IMR-90 (cell line): ENCODE data around the gene SAMSN1. TPM values are rescaled to one million over a fixed set of nuclear protein-coding genes. Genes with fewer than 3 reads are reported as not detected.

ENCODE experiments used
- ATAC-seq: fragments of 200-7000 bp; cut with Tn5 transposase; 2 replicates; pipeline ENCODE4 v1.9.1; 2020; ENCODE audit warnings: low read depth, mild to moderate bottlenecking, moderate library complexity
- BruUV-seq: library from RNA; stranded (reverse); fragments of 400-500 nt; replicated peaks from 2 replicates; lab custom pipeline; 2021; lab: Mats Ljungman, UMichigan
- CTCF ChIA-PET: fragments of 300-600 bp; formaldehyde crosslinking; extraction: SDS; loops from one replicate; lab custom pipeline; 2021; ENCODE audit warnings: antibody characterized with exemption; lab: Yijun Ruan, JAX
- POLR2A ChIA-PET: fragments of 300-600 bp; sonication (Branson Sonifier 250); formaldehyde crosslinking; loops from one replicate; lab custom pipeline; 2022; ENCODE audit warnings: antibody characterized with exemption; ENCODE audit not compliant: unreplicated experiment; lab: Charles Lee
- DNase-seq: peaks from one replicate; pipeline ENCODE4 v3.0.0; 2013
- H2AFZ ChIP-seq: replicated peaks from 2 replicates; pipeline ENCODE3; 2013; ENCODE audit warnings: low read length, mild to moderate bottlenecking; ENCODE audit not compliant: poor library complexity
- H2AK5ac ChIP-seq: 2 replicates; pipeline ENCODE4 v1.6.1; 2013; ENCODE audit warnings: low read depth, low read length, inconsistent platforms
- H2AK9ac ChIP-seq: replicated peaks from 2 replicates; pipeline ENCODE3; 2013; ENCODE audit warnings: mild to moderate bottlenecking, low read depth, low read length, moderate library complexity; ENCODE audit not compliant: poor library complexity
- H2BK120ac ChIP-seq: 2 replicates; pipeline ENCODE4 v1.6.1; 2013; ENCODE audit warnings: low read depth, low read length, inconsistent platforms
- H2BK15ac ChIP-seq: 3 replicates; pipeline ENCODE4 v1.6.1; 2013; ENCODE audit warnings: low read depth, low read length, inconsistent platforms
- H2BK20ac ChIP-seq: 2 replicates; pipeline ENCODE4 v1.6.1; 2013; ENCODE audit warnings: low read depth, mild to moderate bottlenecking, inconsistent platforms, low read length, moderate library complexity
- H2BK5ac ChIP-seq: 2 replicates; pipeline ENCODE4 v1.6.1; 2013; ENCODE audit warnings: mild to moderate bottlenecking, low read depth, low read length, inconsistent platforms; ENCODE audit not compliant: poor library complexity, severe bottlenecking
- H3K14ac ChIP-seq: replicated peaks from 2 replicates; pipeline ENCODE4 v1.6.1; 2013; ENCODE audit warnings: low read depth, low read length, inconsistent platforms
- H3K18ac ChIP-seq: 2 replicates; pipeline ENCODE4 v1.6.1; 2013; ENCODE audit warnings: low read depth, low read length, control low read depth
- H3K23ac ChIP-seq: 2 replicates; pipeline ENCODE4 v1.6.1; 2013; ENCODE audit warnings: low read depth, low read length, inconsistent platforms
- H3K27ac ChIP-seq: 2 replicates; pipeline ENCODE4 v1.5.1; 2013; ENCODE audit warnings: mild to moderate bottlenecking, control low read depth, low read length; ENCODE audit not compliant: insufficient read depth
- H3K27me3 ChIP-seq: 2 replicates; pipeline ENCODE4 v1.6.1; 2013; ENCODE audit warnings: low read length; ENCODE audit not compliant: control insufficient read depth, insufficient read depth
- H3K36me3 ChIP-seq: 2 replicates; pipeline ENCODE4 v1.6.1; 2013; ENCODE audit warnings: low read length, mixed read lengths; ENCODE audit not compliant: control insufficient read depth, insufficient read depth
- H3K4ac ChIP-seq: 2 replicates; pipeline ENCODE4 v1.6.1; 2013; ENCODE audit warnings: low read depth, low read length, inconsistent platforms
- H3K4me1 ChIP-seq: 2 replicates; pipeline ENCODE4 v1.6.1; 2013; ENCODE audit warnings: low read length, mixed read lengths; ENCODE audit not compliant: control insufficient read depth, insufficient read depth
- H3K4me2 ChIP-seq: 2 replicates; pipeline ENCODE4 v1.6.1; 2013; ENCODE audit warnings: low read depth, mild to moderate bottlenecking, control low read depth, low read length, moderate library complexity
- H3K4me3 ChIP-seq: 2 replicates; pipeline ENCODE4 v1.5.1; 2013; ENCODE audit warnings: low read depth, mild to moderate bottlenecking, control low read depth, low read length, moderate library complexity; ENCODE audit not compliant: insufficient read depth
- H3K56ac ChIP-seq: 2 replicates; pipeline ENCODE4 v1.6.1; 2013; ENCODE audit warnings: low read length, inconsistent platforms; ENCODE audit not compliant: insufficient read depth; ENCODE audit errors: extremely low read depth
- H3K79me1 ChIP-seq, 2 experiments: 2 replicates each; pipeline ENCODE4 v1.6.1; 2013; ENCODE audit warnings: low read length in 2 of 2, inconsistent platforms in 1 of 2, low read depth in 1 of 2
- H3K9ac ChIP-seq: 2 replicates; pipeline ENCODE4 v1.6.1; 2013; ENCODE audit warnings: low read depth, low read length, control low read depth
- H3K9me1 ChIP-seq: 2 replicates; pipeline ENCODE4 v1.6.1; 2013; ENCODE audit warnings: low read length, inconsistent platforms; ENCODE audit not compliant: insufficient read depth
- H3K9me3 ChIP-seq: 2 replicates; pipeline ENCODE4 v1.6.1; 2013; ENCODE audit warnings: low read length; ENCODE audit not compliant: control insufficient read depth, insufficient read depth
- H4K20me1 ChIP-seq: 2 replicates; pipeline ENCODE4 v1.6.1; 2013; ENCODE audit warnings: low read length, inconsistent platforms; ENCODE audit not compliant: insufficient read depth
- H4K5ac ChIP-seq: 2 replicates; pipeline ENCODE4 v1.6.1; 2013; ENCODE audit warnings: mild to moderate bottlenecking, low read depth, low read length, control low read depth
- H4K8ac ChIP-seq, 2 experiments: 2 replicates each; pipeline ENCODE4 v1.6.1; 2013; ENCODE audit warnings: low read depth in 2 of 2, low read length in 2 of 2, control low read depth in 1 of 2, inconsistent platforms in 1 of 2
- H4K91ac ChIP-seq: 2 replicates; pipeline ENCODE4 v1.6.1; 2013; ENCODE audit warnings: low read depth, low read length, inconsistent platforms; ENCODE audit not compliant: insufficient read depth
- CEBPB ChIP-seq: IDR thresholded peaks from 2 replicates; pipeline ENCODE4 v1.6.1; 2012; ENCODE audit warnings: low read depth, low read length, improper control_type of control experiment
- CHD1 ChIP-seq: IDR thresholded peaks from 2 replicates; pipeline ENCODE4 v1.6.1; 2012; ENCODE audit warnings: low read depth, low read length, improper control_type of control experiment
- ELK1 ChIP-seq: fragments of 150-350 bp; IDR thresholded peaks from 2 replicates; pipeline ENCODE4 v1.6.1; 2016; ENCODE audit warnings: low read depth, mild to moderate bottlenecking, low read length, moderate library complexity, borderline replicate concordance
- FOS ChIP-seq: fragments of 150-350 bp; IDR thresholded peaks from 2 replicates; pipeline ENCODE4 v1.6.1; 2016; ENCODE audit warnings: low read depth, low read length
- MAFK ChIP-seq: IDR thresholded peaks from 2 replicates; pipeline ENCODE4 v1.6.1; 2012; ENCODE audit warnings: low read depth, low read length, improper control_type of control experiment
- MAZ ChIP-seq: IDR thresholded peaks from 2 replicates; pipeline ENCODE4 v1.6.1; 2012; ENCODE audit warnings: low read depth, mild to moderate bottlenecking, low read length, improper control_type of control experiment, moderate library complexity, borderline replicate concordance
- MXI1 ChIP-seq: IDR thresholded peaks from 2 replicates; pipeline ENCODE4 v1.6.1; 2012; ENCODE audit warnings: low read depth, mild to moderate bottlenecking, low read length, moderate library complexity, borderline replicate concordance
- NFE2L2 ChIP-seq: fragments of 150-350 bp; IDR thresholded peaks from 2 replicates; pipeline ENCODE4 v1.6.1; 2016; ENCODE audit warnings: low read depth, mild to moderate bottlenecking, low read length
- POLR2A ChIP-seq: IDR thresholded peaks from 2 replicates; pipeline ENCODE4 v1.6.1; 2012; ENCODE audit warnings: mild to moderate bottlenecking, low read depth, low read length
- RAD21 ChIP-seq: IDR thresholded peaks from 2 replicates; pipeline ENCODE4 v1.6.1; 2012; ENCODE audit warnings: low read length, improper control_type of control experiment
- RCOR1 ChIP-seq: IDR thresholded peaks from 2 replicates; pipeline ENCODE4 v1.6.1; 2012; ENCODE audit warnings: mild to moderate bottlenecking, low read length, improper control_type of control experiment; ENCODE audit not compliant: insufficient replicate concordance
- SMC3 ChIP-seq: fragments of 150-350 bp; IDR thresholded peaks from 2 replicates; pipeline ENCODE4 v1.6.1; 2016; ENCODE audit warnings: low read depth, mild to moderate bottlenecking, antibody characterized with exemption, low read length, moderate library complexity
- USF2 ChIP-seq: fragments of 150-350 bp; IDR thresholded peaks from 2 replicates; pipeline ENCODE4 v1.6.1; 2017; ENCODE audit warnings: mild to moderate bottlenecking, antibody characterized with exemption, low read length, low read depth
- dilution Hi-C: fragments of 300-500 bp; cut with HindIII; formaldehyde crosslinking; loops from one replicate; pipeline ENCODE4 v1.14.3; 2018; ENCODE audit warnings: low sequenced_read_pairs; ENCODE audit not compliant: unreplicated experiment
- in situ Hi-C: fragments of 300-500 bp; cut with MboI; formaldehyde crosslinking; loops from 3 replicates; pipeline ENCODE4 v1.14.3; 2019; ENCODE audit warnings: low sequenced_read_pairs, inconsistent platforms, mixed read lengths
- intact Hi-C: fragments of 100-400 bp; cut with micrococcal nuclease; formaldehyde crosslinking; loops from 2 replicates; pipeline ENCODE4 v1.10.0; 2022
- polyA plus RNA-seq, 3 experiments: library from polyadenylated mRNA; depleted of rRNA; stranded (reverse); fragments of >200 nt; gene quantifications; 2 replicates each; pipeline ENCODE4 v1.2.3, GENCODE V29; 2012; ENCODE audit warnings: low replicate concordance in 1 of 3
- total RNA-seq: library from RNA; depleted of rRNA; stranded (reverse); fragments of >200 nt; gene quantifications from 2 replicates; pipeline ENCODE4 v1.2.3, GENCODE V29; 2012
- TF ChIP-seq, protein P1 (sequence below): conservative IDR thresholded peaks from 2 replicates; pipeline ENCODE4 v1.5.1; 2012; ENCODE audit warnings: mild to moderate bottlenecking, low read depth, low read length, improper control_type of control experiment

The SAMSN1 gene
- total and polyA plus RNA-seq, 2 of the 4 experiments (the other 2 are of a cell fraction) = not detected

DNA sequence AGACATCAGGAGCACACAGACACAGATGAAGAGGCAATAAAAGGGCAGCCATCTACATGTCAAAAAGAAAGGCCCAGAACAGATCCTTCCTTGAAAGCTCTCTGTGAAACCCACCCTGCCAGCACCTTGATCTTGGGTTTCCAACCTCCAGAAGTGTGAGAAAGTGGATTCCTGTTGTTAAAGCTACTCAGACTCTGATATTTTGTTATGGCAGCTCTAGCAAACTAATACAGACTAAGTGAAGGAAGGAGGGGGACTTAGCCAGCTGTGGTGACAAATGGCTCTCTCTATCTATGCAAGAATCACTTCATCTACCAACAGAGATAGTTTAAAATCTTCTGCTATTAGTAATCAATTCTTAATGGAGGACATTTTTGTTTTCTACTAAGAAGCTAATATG, 10.4 kb downstream of the SAMSN1 start:
- intact Hi-C loops (no loop called here), dilution Hi-C loops (no loop called here), in situ Hi-C loops (no loop called here)
- DNase-seq (no peak), ATAC-seq (no peak)
- H3K36me3 ChIP-seq = no peaks in the 10 kb centered on the region
- H4K8ac ChIP-seq = no peak overlapping the region
- no peak overlapping the region for H3K4me2 ChIP-seq
- no peak overlapping the region for H4K91ac ChIP-seq
- POLR2A ChIA-PET = no interaction called here
- no peak overlapping the region for H3K18ac ChIP-seq
- no peak overlapping the region for H2BK20ac ChIP-seq
- no peaks in the 10 kb centered on the region for H3K27me3 ChIP-seq
- no peak overlapping the region for H2BK5ac ChIP-seq
- no peaks in the 10 kb centered on the region for H3K9me3 ChIP-seq
- no peak for TF ChIP-seq CHD1
- TF ChIP-seq RCOR1 = no peak
- TF ChIP-seq NFE2L2 = no peak
- no peak for TF ChIP-seq FOS
- TF ChIP-seq RAD21 = no peak
- no peak for TF ChIP-seq MAFK
- no peak for TF ChIP-seq POLR2A
- TF ChIP-seq ELK1 = no peak
- TF ChIP-seq CEBPB = no peak
- no peak for TF ChIP-seq USF2
- no peak for TF ChIP-seq MXI1
- TF ChIP-seq, protein P1, sequence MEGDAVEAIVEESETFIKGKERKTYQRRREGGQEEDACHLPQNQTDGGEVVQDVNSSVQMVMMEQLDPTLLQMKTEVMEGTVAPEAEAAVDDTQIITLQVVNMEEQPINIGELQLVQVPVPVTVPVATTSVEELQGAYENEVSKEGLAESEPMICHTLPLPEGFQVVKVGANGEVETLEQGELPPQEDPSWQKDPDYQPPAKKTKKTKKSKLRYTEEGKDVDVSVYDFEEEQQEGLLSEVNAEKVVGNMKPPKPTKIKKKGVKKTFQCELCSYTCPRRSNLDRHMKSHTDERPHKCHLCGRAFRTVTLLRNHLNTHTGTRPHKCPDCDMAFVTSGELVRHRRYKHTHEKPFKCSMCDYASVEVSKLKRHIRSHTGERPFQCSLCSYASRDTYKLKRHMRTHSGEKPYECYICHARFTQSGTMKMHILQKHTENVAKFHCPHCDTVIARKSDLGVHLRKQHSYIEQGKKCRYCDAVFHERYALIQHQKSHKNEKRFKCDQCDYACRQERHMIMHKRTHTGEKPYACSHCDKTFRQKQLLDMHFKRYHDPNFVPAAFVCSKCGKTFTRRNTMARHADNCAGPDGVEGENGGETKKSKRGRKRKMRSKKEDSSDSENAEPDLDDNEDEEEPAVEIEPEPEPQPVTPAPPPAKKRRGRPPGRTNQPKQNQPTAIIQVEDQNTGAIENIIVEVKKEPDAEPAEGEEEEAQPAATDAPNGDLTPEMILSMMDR = no peak
- no peak for TF ChIP-seq MAZ
- TF ChIP-seq SMC3 = no peak
- no peak overlapping the region for H2AK9ac ChIP-seq
- no peaks in the 10 kb centered on the region for H3K79me1 ChIP-seq
- no TSS peak for BruUV-seq
- no peak overlapping the region for H3K56ac ChIP-seq
- no peak overlapping the region for H3K4me3 ChIP-seq
- no peaks in the 10 kb centered on the region for H3K9me1 ChIP-seq
- no peak overlapping the region for H2BK15ac ChIP-seq
- H4K5ac ChIP-seq = no peak overlapping the region
- no peak overlapping the region for H3K27ac ChIP-seq
- CTCF ChIA-PET = no interaction called here
- no peak overlapping the region for H2AFZ ChIP-seq
- no peak overlapping the region for H3K9ac ChIP-seq
- no peaks in the 10 kb centered on the region for H4K20me1 ChIP-seq
- H3K4ac ChIP-seq = no peak overlapping the region
- no peak overlapping the region for H3K23ac ChIP-seq
- H2AK5ac ChIP-seq = no peak overlapping the region
- H2BK120ac ChIP-seq = no peak overlapping the region
- H3K14ac ChIP-seq = no peak overlapping the region
- H3K4me1 ChIP-seq = no peaks in the 10 kb centered on the region
